ENCODE results near the gene FAM124B. TPM values are rescaled to one million over a fixed set of nuclear protein-coding genes. Genes with fewer than 3 reads are reported as not detected.

The FAM124B gene
- total and polyA plus RNA-seq, 2 of the 8 experiments (the other 6 are each of a cell fraction or from before 2014, with no cell fraction given), result 2.1 to 2.6 TPM

DNA sequence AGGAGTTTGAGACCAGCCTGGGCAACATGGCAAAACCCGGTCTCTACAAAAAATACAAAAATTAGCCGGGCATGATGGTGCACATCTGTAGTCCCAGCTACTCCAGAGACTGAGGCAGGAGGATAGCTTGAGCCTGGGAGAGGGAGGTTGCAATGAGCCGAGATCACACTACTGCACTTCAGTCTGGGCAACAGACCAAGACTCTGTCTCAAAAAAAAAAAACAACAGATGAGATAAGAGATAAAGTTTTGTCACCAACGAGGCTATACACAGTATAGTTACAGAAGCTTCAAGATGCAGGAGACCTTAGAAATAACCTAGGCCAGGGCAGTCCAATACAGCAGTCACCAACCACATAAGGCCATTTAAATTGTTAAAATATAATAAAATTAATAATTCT is 9.4 kb downstream of the FAM124B start:
- Histone ChIP-seq H4K8ac (ENCODE audit: extremely low read depth, insufficient read depth, low read length) (no peak overlapping the region), H3K23me2 (ENCODE audit: low read depth, low read length) (no peaks in the 10 kb centered on the region), H3K4ac (replicated peaks; ENCODE audit: insufficient read length, low read depth, low read length) (no peak overlapping the region), H4K20me1 (replicated peaks in 1 of 2; ENCODE audit: control insufficient read depth in 1 of 2, insufficient read depth in 2 of 2, low read length in 2 of 2) (no peaks in the 10 kb centered on the region), H4K5ac (ENCODE audit: insufficient read length, low read depth, low read length) (no peak overlapping the region), H3K79me2 (ENCODE audit: control insufficient read depth in 1 of 2, insufficient read depth in 2 of 2, low read length in 2 of 2) (no peaks in the 10 kb centered on the region), H3K18ac (ENCODE audit: extremely low read depth, low read length) (no peak overlapping the region), H3K36me3 (ENCODE audit: control insufficient read depth in 2 of 4, insufficient read depth in 4 of 4, low read length in 3 of 4) (no peaks in the 10 kb centered on the region), H2BK20ac (ENCODE audit: low read length) (no peak overlapping the region), H3K4me1 (replicated peaks in 1 of 4; ENCODE audit: control insufficient read depth in 3 of 4, insufficient read depth in 4 of 4, low read length in 3 of 4) (no peaks in the 10 kb centered on the region), H2BK15ac (ENCODE audit: low read length) (no peak overlapping the region), H3K4me3 (ENCODE audit: extremely low read depth in 1 of 4, insufficient read depth in 2 of 4, low read depth in 3 of 4, low read length in 4 of 4) (no peak overlapping the region), H2BK12ac (ENCODE audit: low read depth, low read length) (no peak overlapping the region), H2BK5ac (ENCODE audit: low read depth, low read length) (no peak overlapping the region), H3K79me1 (ENCODE audit: low read depth, low read length) (no peaks in the 10 kb centered on the region; the same call in 1 of the 2 replicates), H3K9me3 (ENCODE audit: insufficient read depth in 2 of 2, low read depth in 1 of 2, low read length in 1 of 2) (no peaks in the 10 kb centered on the region), H2BK120ac (replicated peaks; ENCODE audit: low read depth, low read length) (no peak overlapping the region), H3K9ac (replicated peaks in 1 of 4; ENCODE audit: extremely low read depth in 1 of 4, low read depth in 3 of 4, low read length in 3 of 4) (no peak overlapping the region), H3K56ac (replicated peaks; ENCODE audit: insufficient read length, low read depth, low read length) (no peak overlapping the region), H2AFZ (ENCODE audit: low read length) (no peak overlapping the region), H3K27me3 (replicated peaks in 1 of 4; ENCODE audit: control insufficient read depth in 3 of 4, extremely low read depth in 1 of 4, insufficient read depth in 3 of 4, low read length in 3 of 4) (no peaks in the 10 kb centered on the region), H3K27ac (ENCODE audit: low read depth, low read length) (no peak overlapping the region), H2AK5ac (ENCODE audit: low read depth, low read length) (no peak overlapping the region), H3K23ac (ENCODE audit: insufficient read length) (no peak overlapping the region), H4K91ac (replicated peaks; ENCODE audit: insufficient read length, low read length) (no peak overlapping the region), H3K4me2 (ENCODE audit: insufficient read depth in 1 of 2, low read depth in 2 of 2, low read length in 2 of 2) (no peak overlapping the region), H3K14ac (ENCODE audit: insufficient read length) (no peak overlapping the region)
- 87% methylated on average over 3 of the region's 4 CpGs; no CpG with 5 or more reads in 1 of the 2 experiments for WGBS, 2 experiments (ENCODE audit: extremely low coverage in 1 of 2, insufficient coverage in 1 of 2, insufficient read length in 1 of 2, insufficient replicate concordance in 2 of 2, low coverage in 1 of 2, low lambda C conversion rate in 2 of 2, missing lambda C conversion rate in 1 of 2)
- ChIA-PET POLR2A (ENCODE audit: partially characterized antibody) (no interaction called here), CTCF (ENCODE audit: partially characterized antibody) (interaction anchor here (1.4 to 2.4 kb wide), 3 partner anchors 22 to 57 kb away, joined by 3 to 8 read pairs (median 6); no protein-coding TSS in a partner anchor)
- DNase-seq (ENCODE audit: low read depth in 1 of 2, low spot score in 2 of 2) (no peak), FAIRE-seq (no peak)
- TF ChIP-seq, protein P1, sequence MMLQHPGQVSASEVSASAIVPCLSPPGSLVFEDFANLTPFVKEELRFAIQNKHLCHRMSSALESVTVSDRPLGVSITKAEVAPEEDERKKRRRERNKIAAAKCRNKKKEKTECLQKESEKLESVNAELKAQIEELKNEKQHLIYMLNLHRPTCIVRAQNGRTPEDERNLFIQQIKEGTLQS (IDR thresholded peaks at IDR 0.05; ENCODE audit: insufficient read depth, low read depth, low read length), result no peak
- TF ChIP-seq SRF (IDR thresholded peaks at IDR 0.05; ENCODE audit: low read depth, low read length) (no peak), RNF2 (IDR thresholded peaks at IDR 0.05; ENCODE audit: borderline replicate concordance, low read depth, low read length, missing control alignments, poor library complexity, severe bottlenecking) (no peak), RXRA (IDR thresholded peaks at IDR 0.05; ENCODE audit: insufficient read depth, low read depth, low read length) (no peak), SP1 (IDR thresholded peaks at IDR 0.05; ENCODE audit: low read depth, low read length) (no peak), TAF1 (IDR thresholded peaks at IDR 0.05; ENCODE audit: low read depth, low read length) (no peak), CHD2 (IDR thresholded peaks at IDR 0.05; ENCODE audit: low read length) (no peak), POU5F1 (IDR thresholded peaks at IDR 0.05; ENCODE audit: low read depth, low read length) (no peak), SUZ12 (IDR thresholded peaks at IDR 0.05; ENCODE audit: low read length) (no peak), GABPA (IDR thresholded peaks at IDR 0.05; ENCODE audit: borderline replicate concordance, insufficient read depth, low read length) (no peak), CREB1 (IDR thresholded peaks at IDR 0.05) (no peak)
- TF ChIP-seq, protein P2, sequence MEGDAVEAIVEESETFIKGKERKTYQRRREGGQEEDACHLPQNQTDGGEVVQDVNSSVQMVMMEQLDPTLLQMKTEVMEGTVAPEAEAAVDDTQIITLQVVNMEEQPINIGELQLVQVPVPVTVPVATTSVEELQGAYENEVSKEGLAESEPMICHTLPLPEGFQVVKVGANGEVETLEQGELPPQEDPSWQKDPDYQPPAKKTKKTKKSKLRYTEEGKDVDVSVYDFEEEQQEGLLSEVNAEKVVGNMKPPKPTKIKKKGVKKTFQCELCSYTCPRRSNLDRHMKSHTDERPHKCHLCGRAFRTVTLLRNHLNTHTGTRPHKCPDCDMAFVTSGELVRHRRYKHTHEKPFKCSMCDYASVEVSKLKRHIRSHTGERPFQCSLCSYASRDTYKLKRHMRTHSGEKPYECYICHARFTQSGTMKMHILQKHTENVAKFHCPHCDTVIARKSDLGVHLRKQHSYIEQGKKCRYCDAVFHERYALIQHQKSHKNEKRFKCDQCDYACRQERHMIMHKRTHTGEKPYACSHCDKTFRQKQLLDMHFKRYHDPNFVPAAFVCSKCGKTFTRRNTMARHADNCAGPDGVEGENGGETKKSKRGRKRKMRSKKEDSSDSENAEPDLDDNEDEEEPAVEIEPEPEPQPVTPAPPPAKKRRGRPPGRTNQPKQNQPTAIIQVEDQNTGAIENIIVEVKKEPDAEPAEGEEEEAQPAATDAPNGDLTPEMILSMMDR (IDR thresholded peaks at IDR 0.05; ENCODE audit: control extremely low read depth in 1 of 3, insufficient read depth in 1 of 3, low read depth in 1 of 3, low read length in 3 of 3), result no peak

All from H1 (cell line).